B cell (primary cell): ENCODE data around the gene SUGP1. TPM values are rescaled to one million over a fixed set of nuclear protein-coding genes. Genes with fewer than 3 reads are reported as not detected.
A peak's percentile ranks its signal among the peaks of the same experiment; 100 is the strongest.

Experiments
- ATAC-seq: fragments of 200-7000 bp; cut with Tn5 transposase; one replicate; pipeline ENCODE4 v1.10.0; 2021; ENCODE audit warnings: low read depth, mild to moderate bottlenecking, moderate number of reproducible peaks, moderate library complexity
- CTCF ChIA-PET: fragments of 350-600 bp; sonication (Branson Sonifier 250); formaldehyde crosslinking; loops from one replicate; lab custom pipeline; 2021; ENCODE audit warnings: antibody characterized with exemption, inconsistent platforms; lab: Charles Lee
- POLR2A ChIA-PET: fragments of 350-600 bp; sonication (Branson Sonifier 250); formaldehyde crosslinking; loops from one replicate; lab custom pipeline; 2021; ENCODE audit warnings: antibody characterized with exemption; lab: Charles Lee
- DNase-seq: peaks from one replicate; pipeline ENCODE4 v3.0.0; 2013
- H2AFZ ChIP-seq: 2 replicates; pipeline ENCODE4 v1.6.1; 2012; ENCODE audit warnings: mild to moderate bottlenecking, low read depth, low read length; ENCODE audit not compliant: insufficient read depth, poor library complexity, severe bottlenecking
- H3K27ac ChIP-seq, 2 donors: 1 replicate in 1 of 2; 2 replicates in 1 of 2; pipeline ENCODE4 v1.5.1; 2012 to 2013; ENCODE audit warnings: low read length in 2 of 2, mild to moderate bottlenecking in 2 of 2, moderate library complexity in 1 of 2
- H3K27me3 ChIP-seq, 4 experiments: fragments of 200-600 bp in 1 of 4; sonication (generic) in 1 of 4; replicated peaks in 1 of 4; 1 replicate in 2 of 4; 2 replicates in 2 of 4; pipeline versions ENCODE4 v1.6.1 to v1.7.0; 2013 to 2016; ENCODE audit warnings: low read length in 3 of 4, mild to moderate bottlenecking in 2 of 4, mixed read lengths in 1 of 4, moderate library complexity in 1 of 4; ENCODE audit not compliant: insufficient read depth in 4 of 4, control insufficient read depth in 3 of 4; ENCODE audit errors: control extremely low read depth in 1 of 4
- H3K36me3 ChIP-seq, 2 experiments: replicated peaks in 1 of 2; 1 replicate in 1 of 2; 2 replicates in 1 of 2; pipeline versions ENCODE4 v1.6.1 to v1.7.1; 2013; ENCODE audit warnings: low read length in 1 of 2; ENCODE audit not compliant: insufficient read depth in 2 of 2, control insufficient read depth in 1 of 2; ENCODE audit errors: control extremely low read depth in 1 of 2, extremely low read depth in 1 of 2
- H3K4me1 ChIP-seq, 2 donors: fragments of 200-600 bp in 1 of 2; sonication (generic) in 1 of 2; 1 replicate in 1 of 2; 2 replicates in 1 of 2; pipeline versions ENCODE4 v1.5.1 to v1.6.1; 2013 to 2017; ENCODE audit warnings: low read length in 2 of 2; ENCODE audit not compliant: control insufficient read depth in 2 of 2, insufficient read depth in 2 of 2
- H3K4me2 ChIP-seq: replicated peaks from 2 replicates; pipeline ENCODE3; 2012; ENCODE audit warnings: mild to moderate bottlenecking, low read depth, low read length; ENCODE audit not compliant: poor library complexity, severe bottlenecking
- H3K4me3 ChIP-seq, 5 experiments: fragments of 200-600 bp in 1 of 5; sonication (generic) in 1 of 5; 1 replicate in 3 of 5; 2 replicates in 2 of 5; pipeline versions ENCODE4 v1.5.1 to v1.7.0; 2011 to 2016; ENCODE audit warnings: low read length in 4 of 5, mild to moderate bottlenecking in 4 of 5, low read depth in 2 of 5, control low read depth in 1 of 5, moderate library complexity in 1 of 5; ENCODE audit not compliant: insufficient read depth in 1 of 5; ENCODE audit errors: control extremely low read depth in 1 of 5, extremely low read depth in 1 of 5
- H3K79me2 ChIP-seq: fragments of 200-600 bp; sonication (generic); one replicate; pipeline ENCODE4 v1.6.0; 2016; ENCODE audit warnings: low read length; ENCODE audit not compliant: control insufficient read depth, insufficient read depth
- H3K9ac ChIP-seq: fragments of 200-600 bp; sonication (generic); 2 replicates; pipeline ENCODE4 v1.6.1; 2017; ENCODE audit warnings: mild to moderate bottlenecking, low read length, moderate library complexity
- H3K9me3 ChIP-seq, 3 donors: one replicate each; pipeline versions ENCODE4 v1.6.1 to v1.7.1; 2013; ENCODE audit warnings: low read length in 2 of 3; ENCODE audit not compliant: control insufficient read depth in 2 of 3, insufficient read depth in 1 of 3; ENCODE audit errors: control extremely low read depth in 1 of 3
- H4K20me1 ChIP-seq: 2 replicates; pipeline ENCODE4 v1.6.0; 2012; ENCODE audit warnings: mild to moderate bottlenecking, low read length; ENCODE audit not compliant: insufficient read depth, control insufficient read depth, poor library complexity, severe bottlenecking
- H3K27ac Mint-ChIP-seq: one replicate; pipeline ENCODE4 v1.8.0; 2021; ENCODE audit warnings: mixed read lengths
- H3K27me3 Mint-ChIP-seq: one replicate; pipeline ENCODE4 v1.8.0; 2021; ENCODE audit warnings: mixed read lengths
- H3K4me1 Mint-ChIP-seq: one replicate; pipeline ENCODE4 v1.8.0; 2021; ENCODE audit warnings: mixed read lengths
- H3K4me3 Mint-ChIP-seq: one replicate; pipeline ENCODE4 v1.8.0; 2021; ENCODE audit warnings: mixed read lengths
- H3K9me3 Mint-ChIP-seq: one replicate; pipeline ENCODE4 v1.8.0; 2022; ENCODE audit warnings: mixed read lengths; ENCODE audit not compliant: insufficient read depth
- EZH2 ChIP-seq: IDR thresholded peaks from 2 replicates; pipeline ENCODE4 v1.6.1; 2012; ENCODE audit warnings: borderline replicate concordance, low read depth, mild to moderate bottlenecking, moderate library complexity, low read length; ENCODE audit not compliant: insufficient read depth, poor library complexity, severe bottlenecking
- WGBS: methylation state at CpG from one replicate; pipeline ENCODE4 v1.1.5; 2013; ENCODE audit warnings: missing lambda C conversion rate; ENCODE audit not compliant: insufficient coverage; 5-methylcytosine and 5-hydroxymethylcytosine counted together
- intact Hi-C: fragments of 100-400 bp; cut with micrococcal nuclease; formaldehyde crosslinking; loops from one replicate; pipeline ENCODE4 v1.10.0; 2022
- polyA plus RNA-seq: library from polyadenylated mRNA; depleted of rRNA; stranded (reverse); fragments of >200 nt; gene quantifications from 2 replicates; pipeline ENCODE4 v1.2.3, GENCODE V29; 2012
- total RNA-seq, 2 donors: library from RNA; stranded (reverse); fragments of 120-200 nt in 1 of 2; gene quantifications; 1 replicate in 1 of 2; 2 replicates in 1 of 2; pipeline versions ENCODE4 v1.2.3 to v1.2.4, GENCODE V29; 2013 to 2022
- TF ChIP-seq, protein P1 (sequence below): fragments of 200-600 bp; IDR thresholded peaks from one replicate; pipeline ENCODE4 v1.8.0; 2022; ENCODE audit warnings: antibody characterized with exemption, mild to moderate bottlenecking

SUGP1 gene
- total and polyA plus RNA-seq, 2 donors (not counting 1 experiment from before 2014, with no cell fraction given): 61.3 to 86.9 TPM

DNA sequence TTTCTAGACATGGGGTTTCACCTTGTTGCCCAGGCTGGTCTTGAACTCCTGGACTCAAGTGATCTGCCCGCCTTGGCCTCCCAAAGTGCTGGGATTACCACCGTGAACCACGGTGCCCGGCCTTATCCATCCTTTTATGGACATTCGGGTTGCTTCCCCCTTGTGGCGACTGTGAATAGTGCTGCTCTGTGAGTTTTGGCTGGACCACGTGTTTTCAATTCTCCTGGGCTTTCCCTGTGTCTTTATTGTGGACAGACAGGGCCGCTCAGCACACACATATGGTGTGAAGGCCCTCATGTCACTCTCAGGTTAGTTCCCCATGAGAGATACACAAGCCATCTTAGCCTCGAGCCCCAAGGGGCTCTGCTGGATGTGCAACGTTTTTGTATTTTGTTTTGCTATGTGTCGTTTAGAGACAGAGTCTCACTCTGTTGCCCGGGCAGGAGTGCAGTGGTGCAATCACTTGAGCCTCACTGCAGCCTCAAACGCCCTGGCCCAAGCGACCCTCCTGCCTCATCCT lies 40.8 kb upstream of the SUGP1 start:
- Mint-ChIP-seq H3K27me3 (no peaks in the 10 kb centered on the region), H3K9me3 (no peaks in the 10 kb centered on the region), H3K4me3 (peak overlapping the region; percentile 79), H3K27ac (peak overlapping the region; percentile 88), H3K4me1 (peaks cover 22% of the 10 kb centered on the region)
- under 1% methylated on average over 13 of the region's 14 CpGs for WGBS
- H3K4me2 ChIP-seq: peak overlapping the region; percentile 80
- H3K27ac ChIP-seq: peak overlapping the region; percentile 22 to 40
- H3K9me3 ChIP-seq: no peaks in the 10 kb centered on the region
- peak overlapping the region in 4 of 5 experiments; percentile 28 to 59 (median 42) for H3K4me3 ChIP-seq
- intact Hi-C loops: loop anchor here (1.0 kb wide), 1 partner anchor 44 kb away; the partner anchor contains the start of gene GATAD2A
- no peaks in the 10 kb centered on the region for H3K79me2 ChIP-seq
- no peak for TF ChIP-seq EZH2
- TF ChIP-seq, protein P1, sequence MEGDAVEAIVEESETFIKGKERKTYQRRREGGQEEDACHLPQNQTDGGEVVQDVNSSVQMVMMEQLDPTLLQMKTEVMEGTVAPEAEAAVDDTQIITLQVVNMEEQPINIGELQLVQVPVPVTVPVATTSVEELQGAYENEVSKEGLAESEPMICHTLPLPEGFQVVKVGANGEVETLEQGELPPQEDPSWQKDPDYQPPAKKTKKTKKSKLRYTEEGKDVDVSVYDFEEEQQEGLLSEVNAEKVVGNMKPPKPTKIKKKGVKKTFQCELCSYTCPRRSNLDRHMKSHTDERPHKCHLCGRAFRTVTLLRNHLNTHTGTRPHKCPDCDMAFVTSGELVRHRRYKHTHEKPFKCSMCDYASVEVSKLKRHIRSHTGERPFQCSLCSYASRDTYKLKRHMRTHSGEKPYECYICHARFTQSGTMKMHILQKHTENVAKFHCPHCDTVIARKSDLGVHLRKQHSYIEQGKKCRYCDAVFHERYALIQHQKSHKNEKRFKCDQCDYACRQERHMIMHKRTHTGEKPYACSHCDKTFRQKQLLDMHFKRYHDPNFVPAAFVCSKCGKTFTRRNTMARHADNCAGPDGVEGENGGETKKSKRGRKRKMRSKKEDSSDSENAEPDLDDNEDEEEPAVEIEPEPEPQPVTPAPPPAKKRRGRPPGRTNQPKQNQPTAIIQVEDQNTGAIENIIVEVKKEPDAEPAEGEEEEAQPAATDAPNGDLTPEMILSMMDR: peak; percentile 84
- H3K9ac ChIP-seq: peak overlapping the region; percentile 51
- peaks cover 8% of the 10 kb centered on the region for H4K20me1 ChIP-seq
- DNase-seq (peak; percentile 83), ATAC-seq (peak; percentile 68)
- peaks cover 18 to 26% of the 10 kb centered on the region in 2 donors for H3K4me1 ChIP-seq
- H2AFZ ChIP-seq: peak overlapping the region; percentile 80
- POLR2A ChIA-PET: interaction anchor here (0.7 kb wide), 2 partner anchors 28 to 378 kb away, joined by 3 read pairs; no protein-coding TSS in a partner anchor
- CTCF ChIA-PET: interaction anchor here (0.7 to 11.8 kb wide), 4 partner anchors 10 to 128 kb away, joined by 4 to 301 read pairs (median 5); no protein-coding TSS in a partner anchor
- peaks cover 0 to 19% of the 10 kb centered on the region in 2 experiments for H3K36me3 ChIP-seq
- no peaks in the 10 kb centered on the region for H3K27me3 ChIP-seq

DNA sequence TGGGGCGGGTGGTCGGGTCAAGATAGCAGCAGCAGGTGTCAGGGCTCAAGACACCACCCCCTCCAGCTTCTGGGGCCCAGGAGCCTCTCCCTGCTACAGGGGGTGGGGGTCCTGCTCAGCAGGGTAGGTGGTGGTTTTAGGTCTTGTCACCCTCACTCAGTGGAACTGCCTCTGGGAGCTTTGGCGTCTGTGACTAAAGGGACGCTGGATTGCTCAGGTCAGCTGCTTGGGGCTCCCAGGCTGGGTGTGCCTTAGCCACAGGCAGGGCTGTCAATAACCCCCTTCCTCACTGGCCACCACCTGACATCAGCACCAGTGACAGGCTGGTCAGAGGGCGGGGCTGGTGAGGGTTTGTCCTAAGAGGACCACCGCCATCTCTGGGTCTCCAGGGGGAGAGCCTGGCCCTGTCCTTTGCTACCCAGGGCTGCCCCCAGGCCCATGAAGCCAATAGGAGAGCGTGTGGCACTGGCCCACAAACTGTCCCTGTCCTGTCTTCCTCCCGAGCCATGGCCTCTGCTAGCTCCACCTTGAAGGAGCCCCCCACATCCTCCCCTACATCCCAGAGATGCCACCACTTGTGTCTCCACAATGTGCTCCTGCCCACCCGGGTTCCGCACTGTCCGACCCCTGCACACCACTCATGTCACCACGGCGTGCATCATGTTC lies 36.7 kb upstream of the SUGP1 start:
- ChIA-PET POLR2A (no interaction called here), CTCF (interaction anchor here (1.3 to 2.4 kb wide), 2 partner anchors 10 to 134 kb away, joined by 4 to 18 read pairs; no protein-coding TSS in a partner anchor)
- 97% methylated on average over 6 of the region's 13 CpGs for WGBS
- TF ChIP-seq, protein P1: no peak
- no peak for TF ChIP-seq EZH2
- Histone ChIP-seq H2AFZ (no peak overlapping the region), H3K9ac (no peak overlapping the region), H3K4me3 (no peak overlapping the region), H3K27me3 (no peaks in the 10 kb centered on the region), H3K9me3 (no peaks in the 10 kb centered on the region), H3K27ac (no peak overlapping the region), H4K20me1 (peaks cover 10% of the 10 kb centered on the region), H3K79me2 (no peaks in the 10 kb centered on the region), H3K4me2 (no peak overlapping the region), H3K4me1 (peaks cover 10% of the 10 kb centered on the region in 2 donors), H3K36me3 (peaks cover 0 to 59% of the 10 kb centered on the region in 2 experiments)
- Mint-ChIP-seq H3K27ac (no peak overlapping the region), H3K9me3 (no peaks in the 10 kb centered on the region), H3K4me3 (no peak overlapping the region), H3K27me3 (no peaks in the 10 kb centered on the region), H3K4me1 (peaks cover 14% of the 10 kb centered on the region)
- intact Hi-C loops: no loop called here
- ATAC-seq: no peak
- no peak for DNase-seq
